ENCODE measurements around the gene MACROD1.
A peak's percentile ranks its signal among the peaks of the same experiment; 100 is the strongest.

MACROD1 gene

GRCh38 chr11:64045700-64046099 lies 120.2 kb downstream of the MACROD1 start:
- DNase-seq (ENCODE audit: extremely low read depth, low read depth): no peak
- TF ChIP-seq CTCF (IDR thresholded peaks at IDR 0.05; ENCODE audit: low read depth, low read length): no peak

- no peak for DNase-seq (ENCODE audit: extremely low read depth, low read depth)
- TF ChIP-seq CTCF (IDR thresholded peaks at IDR 0.05; ENCODE audit: low read depth, low read length): no peak
Measured at GRCh38 chr11:64044730-64045393, 121.1 kb downstream of the MACROD1 start.

GRCh38 chr11:64043545-64043944 lies 122.4 kb downstream of the MACROD1 start:
- no peak for TF ChIP-seq CTCF (IDR thresholded peaks at IDR 0.05; ENCODE audit: low read depth, low read length)
- no peak for DNase-seq (ENCODE audit: extremely low read depth, low read depth)

GRCh38 chr11:64042301-64042700 lies 123.6 kb downstream of the MACROD1 start:
- DNase-seq (ENCODE audit: extremely low read depth, low read depth): no peak
- no peak for TF ChIP-seq CTCF (IDR thresholded peaks at IDR 0.05; ENCODE audit: low read depth, low read length)

GRCh38 chr11:64041846-64042245 lies 124.1 kb downstream of the MACROD1 start:
- DNase-seq (ENCODE audit: extremely low read depth, low read depth): no peak
- TF ChIP-seq CTCF (IDR thresholded peaks at IDR 0.05; ENCODE audit: low read depth, low read length): no peak

- peak; percentile 22 for TF ChIP-seq CTCF (IDR thresholded peaks at IDR 0.05; ENCODE audit: low read depth, low read length)
- DNase-seq (ENCODE audit: extremely low read depth, low read depth): no peak
Measured at GRCh38 chr11:64040684-64041322, 125.1 kb downstream of the MACROD1 start.

- DNase-seq (ENCODE audit: extremely low read depth, low read depth): no peak
- no peak for TF ChIP-seq CTCF (IDR thresholded peaks at IDR 0.05; ENCODE audit: low read depth, low read length)
Measured at GRCh38 chr11:64039012-64039665, 126.8 kb downstream of the MACROD1 start.
